K562 (cell line): ENCODE measurements around the gene PRR29.

Source experiments
- ESRRA ChIP-seq: fragments of 450-650 bp; IDR thresholded peaks from 2 replicates; pipeline ENCODE4 v1.6.1; 2014; ENCODE audit warnings: low read depth, mild to moderate bottlenecking, moderate library complexity, borderline replicate concordance
- EZH2 ChIP-seq: IDR thresholded peaks from 2 replicates; pipeline ENCODE4 v1.6.1; 2012; ENCODE audit warnings: low read depth, mild to moderate bottlenecking, inconsistent platforms, low read length, borderline replicate concordance
- HMBOX1 ChIP-seq: sonication (generic); IDR thresholded peaks from 2 replicates; pipeline ENCODE4 v1.6.1; 2016
- MAFG ChIP-seq: fragments of 450-650 bp; conservative IDR thresholded peaks from 2 replicates; pipeline ENCODE4 v1.6.1; 2016; ENCODE audit warnings: missing genetic modification characterization, missing compliant biosample characterization
- NCOA1 ChIP-seq: fragments of 450-650 bp; IDR thresholded peaks from 2 replicates; pipeline ENCODE4 v1.6.1; 2016; ENCODE audit warnings: low read depth
- POLR2A ChIP-seq: fragments of 450-650 bp; conservative IDR thresholded peaks from 2 replicates; pipeline ENCODE4 v1.6.1; 2016
- POLR2AphosphoS5 ChIP-seq: IDR thresholded peaks from 2 replicates; pipeline ENCODE4 v1.6.1; 2011; ENCODE audit warnings: mild to moderate bottlenecking, low read depth, low read length, moderate library complexity; ENCODE audit not compliant: control insufficient read depth, insufficient read depth
- RCOR1 ChIP-seq, 2 experiments: IDR thresholded peaks; 2 replicates each; pipeline ENCODE4 v1.6.1; 2012; ENCODE audit warnings: low read depth in 2 of 2, low read length in 2 of 2, borderline replicate concordance in 1 of 2, improper control_type of control experiment in 1 of 2
- RFX5 ChIP-seq: IDR thresholded peaks from 2 replicates; pipeline ENCODE4 v1.6.1; 2011; ENCODE audit warnings: low read depth, mild to moderate bottlenecking, improper control_type of control experiment, low read length
- SP1 ChIP-seq: sonication (generic); formaldehyde crosslinking; IDR thresholded peaks from 2 replicates; pipeline ENCODE4 v1.8.1; 2022; ENCODE audit warnings: mild to moderate bottlenecking, missing genetic modification reagents
- VEZF1 ChIP-seq: fragments of 200-800 bp; sonication (Bioruptor generic); IDR thresholded peaks from 2 replicates; pipeline ENCODE4 v1.6.1; 2017; ENCODE audit warnings: missing genetic modification characterization, missing compliant biosample characterization
- ZNF589 ChIP-seq: fragments of 200-800 bp; sonication (Bioruptor generic); IDR thresholded peaks from 2 replicates; pipeline ENCODE4 v1.6.1; 2016; ENCODE audit warnings: low read depth, missing genetic modification characterization, missing compliant biosample characterization
- TF ChIP-seq, protein P1 (sequence below): sonication (generic); formaldehyde crosslinking; IDR thresholded peaks from 2 replicates; pipeline ENCODE4 v1.8.0; 2022; ENCODE audit warnings: mild to moderate bottlenecking, low read depth, missing genetic modification reagents
- TF ChIP-seq, protein P2 (sequence below), 3 experiments: IDR thresholded peaks in 2 of 3; conservative IDR thresholded peaks in 1 of 3; 2 replicates each; pipeline ENCODE4 v1.5.1; 2011 to 2012; ENCODE audit warnings: low read length in 3 of 3, mild to moderate bottlenecking in 3 of 3, control low read depth in 2 of 3, improper control_type of control experiment in 1 of 3, inconsistent platforms in 1 of 3, low read depth in 1 of 3, mixed read lengths in 1 of 3, moderate library complexity in 1 of 3; ENCODE audit not compliant: insufficient read depth in 2 of 3

- TF ChIP-seq NCOA1: no peak
- no peak for TF ChIP-seq POLR2AphosphoS5
- no peak for TF ChIP-seq RFX5
- no peak for TF ChIP-seq EZH2
- no peak for TF ChIP-seq POLR2A
- TF ChIP-seq HMBOX1: no peak
- no peak for TF ChIP-seq MAFG
- no peak for TF ChIP-seq SP1 (CRISPR knock-in tag)
- TF ChIP-seq, protein P1, sequence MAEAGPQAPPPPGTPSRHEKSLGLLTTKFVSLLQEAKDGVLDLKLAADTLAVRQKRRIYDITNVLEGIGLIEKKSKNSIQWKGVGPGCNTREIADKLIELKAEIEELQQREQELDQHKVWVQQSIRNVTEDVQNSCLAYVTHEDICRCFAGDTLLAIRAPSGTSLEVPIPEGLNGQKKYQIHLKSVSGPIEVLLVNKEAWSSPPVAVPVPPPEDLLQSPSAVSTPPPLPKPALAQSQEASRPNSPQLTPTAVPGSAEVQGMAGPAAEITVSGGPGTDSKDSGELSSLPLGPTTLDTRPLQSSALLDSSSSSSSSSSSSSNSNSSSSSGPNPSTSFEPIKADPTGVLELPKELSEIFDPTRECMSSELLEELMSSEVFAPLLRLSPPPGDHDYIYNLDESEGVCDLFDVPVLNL: no peak
- TF ChIP-seq RCOR1 (IDR thresholded peaks at IDR 0.05; ENCODE audit: borderline replicate concordance in 1 of 2, low read depth in 2 of 2, low read length in 2 of 2): no peak
- TF ChIP-seq, protein P2, sequence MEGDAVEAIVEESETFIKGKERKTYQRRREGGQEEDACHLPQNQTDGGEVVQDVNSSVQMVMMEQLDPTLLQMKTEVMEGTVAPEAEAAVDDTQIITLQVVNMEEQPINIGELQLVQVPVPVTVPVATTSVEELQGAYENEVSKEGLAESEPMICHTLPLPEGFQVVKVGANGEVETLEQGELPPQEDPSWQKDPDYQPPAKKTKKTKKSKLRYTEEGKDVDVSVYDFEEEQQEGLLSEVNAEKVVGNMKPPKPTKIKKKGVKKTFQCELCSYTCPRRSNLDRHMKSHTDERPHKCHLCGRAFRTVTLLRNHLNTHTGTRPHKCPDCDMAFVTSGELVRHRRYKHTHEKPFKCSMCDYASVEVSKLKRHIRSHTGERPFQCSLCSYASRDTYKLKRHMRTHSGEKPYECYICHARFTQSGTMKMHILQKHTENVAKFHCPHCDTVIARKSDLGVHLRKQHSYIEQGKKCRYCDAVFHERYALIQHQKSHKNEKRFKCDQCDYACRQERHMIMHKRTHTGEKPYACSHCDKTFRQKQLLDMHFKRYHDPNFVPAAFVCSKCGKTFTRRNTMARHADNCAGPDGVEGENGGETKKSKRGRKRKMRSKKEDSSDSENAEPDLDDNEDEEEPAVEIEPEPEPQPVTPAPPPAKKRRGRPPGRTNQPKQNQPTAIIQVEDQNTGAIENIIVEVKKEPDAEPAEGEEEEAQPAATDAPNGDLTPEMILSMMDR (IDR thresholded peaks at IDR 0.05 in 2 of 3, conservative IDR thresholded peaks at IDR 0.05 in 1 of 3; ENCODE audit: insufficient read depth in 2 of 3, low read depth in 1 of 3, low read length in 3 of 3): no peak
- no peak for TF ChIP-seq ZNF589 (CRISPR knock-in tag)
- no peak for TF ChIP-seq VEZF1 (CRISPR knock-in tag)
- no peak for TF ChIP-seq ESRRA
Measured at GRCh38 chr17:64003526-64004121, 5.5 kb downstream of the PRR29 start.
